ENCODE measurements around the gene PDSS2.

- TF ChIP-seq, protein P1, sequence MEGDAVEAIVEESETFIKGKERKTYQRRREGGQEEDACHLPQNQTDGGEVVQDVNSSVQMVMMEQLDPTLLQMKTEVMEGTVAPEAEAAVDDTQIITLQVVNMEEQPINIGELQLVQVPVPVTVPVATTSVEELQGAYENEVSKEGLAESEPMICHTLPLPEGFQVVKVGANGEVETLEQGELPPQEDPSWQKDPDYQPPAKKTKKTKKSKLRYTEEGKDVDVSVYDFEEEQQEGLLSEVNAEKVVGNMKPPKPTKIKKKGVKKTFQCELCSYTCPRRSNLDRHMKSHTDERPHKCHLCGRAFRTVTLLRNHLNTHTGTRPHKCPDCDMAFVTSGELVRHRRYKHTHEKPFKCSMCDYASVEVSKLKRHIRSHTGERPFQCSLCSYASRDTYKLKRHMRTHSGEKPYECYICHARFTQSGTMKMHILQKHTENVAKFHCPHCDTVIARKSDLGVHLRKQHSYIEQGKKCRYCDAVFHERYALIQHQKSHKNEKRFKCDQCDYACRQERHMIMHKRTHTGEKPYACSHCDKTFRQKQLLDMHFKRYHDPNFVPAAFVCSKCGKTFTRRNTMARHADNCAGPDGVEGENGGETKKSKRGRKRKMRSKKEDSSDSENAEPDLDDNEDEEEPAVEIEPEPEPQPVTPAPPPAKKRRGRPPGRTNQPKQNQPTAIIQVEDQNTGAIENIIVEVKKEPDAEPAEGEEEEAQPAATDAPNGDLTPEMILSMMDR (IDR thresholded peaks at IDR 0.05; ENCODE audit: insufficient read depth, low read length, poor library complexity, severe bottlenecking) = no peak
- TF ChIP-seq EZH2phosphoT487 (conservative IDR thresholded peaks at IDR 0.05; ENCODE audit: low read length) = no peak
Observed at GRCh38 chr6:107235007-107235406, 224.4 kb downstream of the PDSS2 start.

Measured in SU-DHL-6 (cell line).